Measurements from ENCODE around the gene C4orf51. TPM values are rescaled to one million over a fixed set of nuclear protein-coding genes. Genes with fewer than 3 reads are reported as not detected.

Gene C4orf51
- total RNA-seq, 2 experiments from 2014 or later: not detected

- intact Hi-C loops (cut with micrococcal nuclease): no loop called here
- H3K4me3 Mint-ChIP-seq: no peak overlapping the region
- H3K9me3 Mint-ChIP-seq: no peaks in the 10 kb centered on the region
- DNase-seq (no peak), ATAC-seq (no peak)
- ChIA-PET POLR2A (no interaction called here), CTCF (no interaction called here)
- no peak overlapping the region for H3K27ac Mint-ChIP-seq
- peaks cover 16% of the 10 kb centered on the region for H3K4me1 Mint-ChIP-seq (ENCODE audit: low read depth)
- TF ChIP-seq CTCF (IDR thresholded peaks at IDR 0.05): no peak
- H3K36me3 Mint-ChIP-seq (ENCODE audit: low read depth): no peaks in the 10 kb centered on the region
- peaks cover 10% of the 10 kb centered on the region for H3K27me3 Mint-ChIP-seq
Measured at GRCh38 chr4:145716661-145717200, 36.8 kb downstream of the C4orf51 start.

- Mint-ChIP-seq H3K4me3 (peak overlapping the region; percentile 14), H3K36me3 (ENCODE audit: low read depth) (no peaks in the 10 kb centered on the region), H3K27ac (peak overlapping the region; percentile 39), H3K27me3 (peaks cover 12% of the 10 kb centered on the region), H3K9me3 (no peaks in the 10 kb centered on the region), H3K4me1 (ENCODE audit: low read depth) (peaks cover 16% of the 10 kb centered on the region)
- intact Hi-C loops (cut with micrococcal nuclease): no loop called here
- peak; percentile 72 for DNase-seq
- CTCF ChIA-PET: interaction anchor here (0.8 kb wide), 1 partner anchor 103 kb away, joined by 4 read pairs; no protein-coding TSS in a partner anchor
- TF ChIP-seq CTCF (IDR thresholded peaks at IDR 0.05): no peak
- POLR2A ChIA-PET: interaction anchor here (0.5 kb wide), 1 partner anchor 409 kb away, joined by 3 read pairs; no protein-coding TSS in a partner anchor
- peak; percentile 92 for ATAC-seq
Measured at GRCh38 chr4:145719752-145720624, 40.0 kb downstream of the C4orf51 start.

- Mint-ChIP-seq H3K4me1 (ENCODE audit: low read depth) (peaks cover 16% of the 10 kb centered on the region), H3K27ac (peak overlapping the region; percentile 39), H3K36me3 (ENCODE audit: low read depth) (no peaks in the 10 kb centered on the region), H3K27me3 (peaks cover 12% of the 10 kb centered on the region), H3K9me3 (no peaks in the 10 kb centered on the region), H3K4me3 (no peak overlapping the region)
- no peak for TF ChIP-seq CTCF (IDR thresholded peaks at IDR 0.05)
- no peak for ATAC-seq
- DNase-seq: peak; percentile 42
- ChIA-PET POLR2A (interaction anchor here (0.5 kb wide), 1 partner anchor 410 kb away, joined by 3 read pairs; no protein-coding TSS in a partner anchor), CTCF (no interaction called here)
- intact Hi-C loops (cut with micrococcal nuclease): no loop called here
Measured at GRCh38 chr4:145720656-145721055, 40.7 kb downstream of the C4orf51 start.

GRCh38 chr4:145722561-145722960 lies 42.6 kb downstream of the C4orf51 start:
- H3K4me3 Mint-ChIP-seq: no peak overlapping the region
- ATAC-seq: no peak
- DNase-seq: no peak
- H3K4me1 Mint-ChIP-seq (ENCODE audit: low read depth): peaks cover 16% of the 10 kb centered on the region
- no peaks in the 10 kb centered on the region for H3K9me3 Mint-ChIP-seq
- no peak for TF ChIP-seq CTCF (IDR thresholded peaks at IDR 0.05)
- intact Hi-C loops (cut with micrococcal nuclease): no loop called here
- ChIA-PET CTCF (no interaction called here), POLR2A (no interaction called here)
- H3K36me3 Mint-ChIP-seq (ENCODE audit: low read depth): no peaks in the 10 kb centered on the region
- H3K27me3 Mint-ChIP-seq: peaks cover 10% of the 10 kb centered on the region
- no peak overlapping the region for H3K27ac Mint-ChIP-seq

- POLR2A ChIA-PET: no interaction called here
- H3K36me3 Mint-ChIP-seq (ENCODE audit: low read depth): no peaks in the 10 kb centered on the region
- peaks cover 9% of the 10 kb centered on the region for H3K27me3 Mint-ChIP-seq
- H3K27ac Mint-ChIP-seq: no peak overlapping the region
- intact Hi-C loops (cut with micrococcal nuclease): no loop called here
- peaks cover 16% of the 10 kb centered on the region for H3K4me1 Mint-ChIP-seq (ENCODE audit: low read depth)
- no peak overlapping the region for H3K4me3 Mint-ChIP-seq
- H3K9me3 Mint-ChIP-seq: no peaks in the 10 kb centered on the region
- CTCF ChIA-PET: interaction anchor here (0.6 to 1.2 kb wide), 2 partner anchors 14 to 20 kb away, joined by 3 read pairs; no protein-coding TSS in a partner anchor
- no peak for TF ChIP-seq CTCF (IDR thresholded peaks at IDR 0.05)
- ATAC-seq (no peak), DNase-seq (no peak)
Measured at GRCh38 chr4:145723336-145723735, 43.4 kb downstream of the C4orf51 start.
